HFF-Myc (cell line): Measurements from ENCODE around the gene EML1.

Experiments used
- DNase-seq: peaks from one replicate; pipeline ENCODE4 v3.0.0-alpha.2; 2011; ENCODE audit warnings: low read depth; ENCODE audit errors: extremely low read depth
- H3K4me3 ChIP-seq: replicated peaks from 2 replicates; pipeline ENCODE4 v1.5.1; 2011; ENCODE audit warnings: low read depth, mild to moderate bottlenecking, control low read depth, low read length
- TF ChIP-seq, protein P1 (sequence below): IDR thresholded peaks from 2 replicates; pipeline ENCODE4 v1.5.1; 2012; ENCODE audit warnings: mild to moderate bottlenecking, low read depth, low read length, control low read depth; ENCODE audit errors: missing control alignments

EML1 gene

DNA sequence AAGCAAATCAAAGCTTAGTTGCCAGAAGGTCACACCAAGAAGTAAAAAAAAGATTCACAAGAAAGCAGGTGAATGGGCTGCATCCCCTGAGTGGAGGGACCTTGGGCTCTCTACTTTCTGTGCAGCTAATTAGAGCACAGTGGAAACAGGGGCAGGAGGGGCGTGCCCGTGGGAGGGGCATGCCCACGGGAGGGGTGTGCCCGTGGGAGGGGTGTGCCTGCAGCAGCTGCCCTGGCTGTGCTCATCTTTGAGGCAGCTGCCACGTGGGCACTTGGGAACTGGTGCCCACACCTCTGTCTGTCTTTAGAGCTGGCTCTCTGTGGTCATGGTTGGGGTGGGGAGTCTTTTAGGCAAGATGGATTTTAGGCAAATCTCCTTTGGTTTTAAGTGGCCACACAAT lies 60.0 kb downstream of the EML1 start:
- no peak overlapping the region for H3K4me3 ChIP-seq
- DNase-seq = no peak
- TF ChIP-seq, protein P1, sequence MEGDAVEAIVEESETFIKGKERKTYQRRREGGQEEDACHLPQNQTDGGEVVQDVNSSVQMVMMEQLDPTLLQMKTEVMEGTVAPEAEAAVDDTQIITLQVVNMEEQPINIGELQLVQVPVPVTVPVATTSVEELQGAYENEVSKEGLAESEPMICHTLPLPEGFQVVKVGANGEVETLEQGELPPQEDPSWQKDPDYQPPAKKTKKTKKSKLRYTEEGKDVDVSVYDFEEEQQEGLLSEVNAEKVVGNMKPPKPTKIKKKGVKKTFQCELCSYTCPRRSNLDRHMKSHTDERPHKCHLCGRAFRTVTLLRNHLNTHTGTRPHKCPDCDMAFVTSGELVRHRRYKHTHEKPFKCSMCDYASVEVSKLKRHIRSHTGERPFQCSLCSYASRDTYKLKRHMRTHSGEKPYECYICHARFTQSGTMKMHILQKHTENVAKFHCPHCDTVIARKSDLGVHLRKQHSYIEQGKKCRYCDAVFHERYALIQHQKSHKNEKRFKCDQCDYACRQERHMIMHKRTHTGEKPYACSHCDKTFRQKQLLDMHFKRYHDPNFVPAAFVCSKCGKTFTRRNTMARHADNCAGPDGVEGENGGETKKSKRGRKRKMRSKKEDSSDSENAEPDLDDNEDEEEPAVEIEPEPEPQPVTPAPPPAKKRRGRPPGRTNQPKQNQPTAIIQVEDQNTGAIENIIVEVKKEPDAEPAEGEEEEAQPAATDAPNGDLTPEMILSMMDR = no peak

DNA sequence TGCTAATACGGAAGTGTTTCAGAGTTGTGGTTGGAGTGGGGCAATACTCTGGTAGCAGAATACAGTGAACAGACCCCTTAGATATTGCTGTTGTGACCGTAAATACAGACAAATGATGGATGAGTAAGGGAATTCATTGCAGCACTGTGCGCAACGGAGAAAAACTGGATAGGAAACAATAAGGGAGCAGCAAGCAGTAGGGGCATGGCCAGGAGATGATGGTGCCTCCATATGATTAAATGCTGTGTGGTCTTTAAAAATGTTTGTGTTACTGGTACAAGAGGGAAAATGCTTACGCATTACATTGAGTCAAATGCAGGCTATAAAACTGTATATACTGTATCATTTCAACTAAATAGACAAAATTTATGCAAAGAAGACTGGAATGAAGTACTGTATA lies 61.6 kb downstream of the EML1 start:
- no peak for DNase-seq
- H3K4me3 ChIP-seq = no peak overlapping the region
- TF ChIP-seq, protein P1 = no peak

DNA sequence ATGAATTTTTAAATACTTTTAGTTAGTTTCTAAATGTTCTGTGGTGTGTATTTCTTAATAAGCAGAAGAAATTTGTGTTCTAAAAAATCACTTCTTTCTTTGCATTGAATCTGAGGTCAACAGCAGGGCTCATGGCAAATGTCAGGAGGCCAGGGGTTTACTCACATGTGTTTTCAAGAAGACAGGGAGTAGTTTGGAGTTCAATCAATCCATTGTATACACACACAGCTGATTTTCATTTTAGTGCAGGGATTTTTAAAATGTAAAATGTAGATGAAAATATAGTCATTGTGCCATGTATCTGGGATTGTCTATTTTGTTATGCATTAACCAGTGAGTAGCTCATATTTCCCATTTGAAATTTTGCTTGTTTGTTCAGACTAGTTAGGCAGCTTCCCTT lies 62.1 kb downstream of the EML1 start:
- TF ChIP-seq, protein P1 = no peak
- H3K4me3 ChIP-seq = no peak overlapping the region
- DNase-seq = no peak

DNA sequence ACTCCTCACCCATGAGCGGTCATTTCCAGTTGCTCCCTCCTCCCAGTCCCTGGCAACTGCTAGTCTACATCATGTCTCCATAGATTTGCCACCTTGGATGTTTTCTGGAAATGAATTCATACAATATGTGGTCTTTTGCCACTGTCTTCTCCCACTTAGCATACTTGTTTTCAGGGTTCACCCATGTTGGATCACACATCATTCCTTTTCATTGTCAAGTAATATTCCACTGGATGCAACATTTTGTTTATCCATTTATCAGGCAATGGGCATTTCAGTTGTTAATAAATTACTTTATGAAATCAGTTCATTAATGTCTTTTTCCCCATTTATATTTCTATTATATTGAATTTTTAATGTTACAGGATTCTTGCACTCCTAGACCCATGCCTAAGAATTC lies 64.3 kb downstream of the EML1 start:
- TF ChIP-seq, protein P1 = no peak
- no peak for DNase-seq
- H3K4me3 ChIP-seq = no peak overlapping the region

DNA sequence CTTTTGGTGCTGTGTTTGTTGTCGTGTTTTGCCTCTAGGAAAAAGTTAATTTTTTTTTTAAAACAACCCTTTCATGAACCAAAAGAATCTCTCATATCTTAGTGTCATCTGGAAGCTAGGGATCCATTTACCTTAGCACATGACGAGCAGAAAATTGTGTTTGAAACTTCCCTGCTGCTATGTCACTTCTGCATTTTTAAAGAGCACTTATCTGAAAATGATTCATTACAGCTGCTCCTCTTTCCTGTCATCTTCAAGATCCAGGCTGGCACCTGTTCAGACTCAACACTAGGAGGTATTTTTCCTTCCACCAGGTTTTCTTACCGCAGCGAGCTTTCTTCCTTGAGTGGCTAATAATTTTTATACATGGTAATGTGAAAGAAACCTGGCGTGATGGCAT lies 67.0 kb downstream of the EML1 start:
- TF ChIP-seq, protein P1 = no peak
- no peak overlapping the region for H3K4me3 ChIP-seq
- no peak for DNase-seq

DNA sequence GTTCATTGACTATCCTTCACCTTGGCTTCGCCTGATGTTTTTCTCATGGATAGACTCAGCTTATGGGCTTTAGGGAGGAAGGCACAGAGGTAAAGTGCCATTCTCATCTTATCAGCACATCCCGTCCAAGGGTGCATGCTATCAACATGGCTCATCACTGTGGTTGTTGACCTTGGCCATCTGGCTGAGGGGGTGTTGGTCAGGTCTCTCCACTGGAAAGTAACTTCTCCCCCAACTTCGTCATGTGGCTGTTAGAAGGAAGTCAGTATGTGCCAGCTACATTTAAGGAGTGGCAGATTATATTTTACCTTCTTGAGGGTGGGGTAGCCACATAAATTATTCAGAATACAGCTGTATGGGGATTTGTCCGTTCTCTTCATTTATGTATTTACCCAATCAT lies 68.9 kb downstream of the EML1 start:
- DNase-seq = no peak
- no peak overlapping the region for H3K4me3 ChIP-seq
- TF ChIP-seq, protein P1 = no peak

DNA sequence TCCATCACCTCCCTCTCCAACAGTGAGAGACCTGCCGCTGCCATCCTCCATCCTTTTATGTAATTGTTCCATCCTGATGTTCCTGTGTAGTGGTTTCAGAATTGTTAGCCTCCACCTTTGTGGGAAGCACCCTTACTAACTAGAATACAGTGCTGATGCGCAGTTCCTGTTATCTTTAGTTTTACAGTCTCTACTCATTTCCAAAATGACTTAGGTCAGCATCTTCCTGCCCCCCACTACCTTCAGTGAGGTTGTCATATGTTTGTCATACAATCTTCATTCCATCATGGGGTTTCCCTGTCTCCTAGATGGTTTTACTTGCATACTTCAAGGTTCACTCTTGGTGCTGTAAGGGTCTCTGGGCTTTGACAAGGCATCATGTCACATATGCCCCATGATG lies 69.8 kb downstream of the EML1 start:
- DNase-seq = no peak
- TF ChIP-seq, protein P1 = no peak
- H3K4me3 ChIP-seq = no peak overlapping the region
